Astrocyte (in vitro differentiated cells and primary cell): ENCODE data around the gene NOL4L.

Source experiments
- EZH2 ChIP-seq: IDR thresholded peaks from 2 replicates; pipeline ENCODE4 v1.6.1; 2012; ENCODE audit warnings: mild to moderate bottlenecking, low read length, inconsistent platforms; ENCODE audit not compliant: insufficient read depth
- TF ChIP-seq, protein P1 (sequence below): IDR thresholded peaks from 2 replicates; pipeline ENCODE4 v1.5.1; 2011; ENCODE audit warnings: low read depth, mild to moderate bottlenecking, inconsistent platforms, low read length, moderate library complexity; ENCODE audit not compliant: insufficient read depth

- TF ChIP-seq, protein P1, sequence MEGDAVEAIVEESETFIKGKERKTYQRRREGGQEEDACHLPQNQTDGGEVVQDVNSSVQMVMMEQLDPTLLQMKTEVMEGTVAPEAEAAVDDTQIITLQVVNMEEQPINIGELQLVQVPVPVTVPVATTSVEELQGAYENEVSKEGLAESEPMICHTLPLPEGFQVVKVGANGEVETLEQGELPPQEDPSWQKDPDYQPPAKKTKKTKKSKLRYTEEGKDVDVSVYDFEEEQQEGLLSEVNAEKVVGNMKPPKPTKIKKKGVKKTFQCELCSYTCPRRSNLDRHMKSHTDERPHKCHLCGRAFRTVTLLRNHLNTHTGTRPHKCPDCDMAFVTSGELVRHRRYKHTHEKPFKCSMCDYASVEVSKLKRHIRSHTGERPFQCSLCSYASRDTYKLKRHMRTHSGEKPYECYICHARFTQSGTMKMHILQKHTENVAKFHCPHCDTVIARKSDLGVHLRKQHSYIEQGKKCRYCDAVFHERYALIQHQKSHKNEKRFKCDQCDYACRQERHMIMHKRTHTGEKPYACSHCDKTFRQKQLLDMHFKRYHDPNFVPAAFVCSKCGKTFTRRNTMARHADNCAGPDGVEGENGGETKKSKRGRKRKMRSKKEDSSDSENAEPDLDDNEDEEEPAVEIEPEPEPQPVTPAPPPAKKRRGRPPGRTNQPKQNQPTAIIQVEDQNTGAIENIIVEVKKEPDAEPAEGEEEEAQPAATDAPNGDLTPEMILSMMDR = no peak
- no peak for TF ChIP-seq EZH2
These were observed 144.9 kb downstream of the NOL4L start for GRCh38 chr20:32440069-32440757.
